SK-N-SH (cell line): ENCODE data around the gene RPL9. TPM values are rescaled to one million over a fixed set of nuclear protein-coding genes. Genes with fewer than 3 reads are reported as not detected.
A peak's percentile ranks its signal among the peaks of the same experiment; 100 is the strongest.

Experiments used
- CTCF ChIA-PET: fragments of 300-600, 350-600 bp; formaldehyde crosslinking; extraction: SDS; loops from one replicate; lab custom pipeline; 2021; lab: Yijun Ruan, JAX
- POLR2A ChIA-PET: fragments of 350-600 bp; sonication (Branson Sonifier 250); formaldehyde crosslinking; extraction: SDS; loops from one replicate; lab custom pipeline; 2020; ENCODE audit warnings: antibody characterized with exemption, inconsistent platforms; lab: Yijun Ruan, JAX
- DNase-seq: peaks from one replicate; pipeline ENCODE4 v3.0.0; 2012
- H2AFZ ChIP-seq: fragments of 200-600 bp; sonication (generic); 2 replicates; pipeline ENCODE4 v1.8.1; 2016; ENCODE audit warnings: antibody characterized with exemption, mild to moderate bottlenecking, low read depth
- H3F3A ChIP-seq: fragments of 200-600 bp; sonication (generic); replicated peaks from 2 replicates; pipeline ENCODE3; 2016; ENCODE audit warnings: antibody characterized with exemption, mild to moderate bottlenecking; ENCODE audit not compliant: insufficient read depth
- H3K27ac ChIP-seq, 2 experiments: fragments of 200-500 bp in 1 of 2; fragments of 200-600 bp in 1 of 2; sonication (Bioruptor generic) in 1 of 2; sonication (generic), shearing (Covaris generic) in 1 of 2; 2 replicates each; pipeline versions ENCODE4 v1.5.1 to v1.6.1; 2014 to 2016; ENCODE audit warnings: low read depth in 2 of 2, inconsistent platforms in 1 of 2, low read length in 1 of 2, mild to moderate bottlenecking in 1 of 2, mixed read lengths in 1 of 2
- H3K27me3 ChIP-seq: fragments of 200-600 bp; sonication (generic), shearing (Covaris generic); 2 replicates; pipeline ENCODE4 v1.6.1; 2016; ENCODE audit warnings: mixed run types; ENCODE audit not compliant: insufficient read depth
- H3K36me3 ChIP-seq, 2 experiments: fragments of 200-500 bp in 1 of 2; fragments of 200-600 bp in 1 of 2; sonication (Bioruptor generic) in 1 of 2; sonication (generic) in 1 of 2; replicated peaks in 1 of 2; 2 replicates each; pipeline versions ENCODE3 to v1.5.1; 2014 to 2016; ENCODE audit warnings: low read length in 1 of 2, mild to moderate bottlenecking in 1 of 2; ENCODE audit not compliant: insufficient read depth in 2 of 2, control insufficient read depth in 1 of 2
- H3K4me1 ChIP-seq, 2 experiments: fragments of 200-500 bp in 1 of 2; fragments of 200-600 bp in 1 of 2; sonication (Bioruptor generic) in 1 of 2; sonication (generic), shearing (Covaris generic) in 1 of 2; 2 replicates each; pipeline versions ENCODE4 v1.5.1 to v1.6.1; 2014 to 2016; ENCODE audit warnings: low read depth in 1 of 2, low read length in 1 of 2, mixed run types in 1 of 2; ENCODE audit not compliant: insufficient read depth in 2 of 2, control insufficient read depth in 1 of 2
- H3K4me2 ChIP-seq: fragments of 200-600 bp; sonication (generic), shearing (Covaris generic); 2 replicates; pipeline ENCODE4 v1.6.1; 2017; ENCODE audit warnings: mixed run types
- H3K4me3 ChIP-seq, 2 experiments: fragments of 200-500 bp in 1 of 2; fragments of 200-600 bp in 1 of 2; sonication (Bioruptor generic) in 1 of 2; sonication (generic), shearing (Covaris generic) in 1 of 2; 2 replicates each; pipeline versions ENCODE4 v1.5.1 to v1.8.1; 2014 to 2016; ENCODE audit warnings: low read depth in 2 of 2, inconsistent platforms in 1 of 2, low read length in 1 of 2, mild to moderate bottlenecking in 1 of 2, mixed read lengths in 1 of 2, moderate library complexity in 1 of 2
- H3K79me2 ChIP-seq: fragments of 200-600 bp; sonication (generic); 2 replicates; pipeline ENCODE4 v1.8.1; 2017; ENCODE audit warnings: mild to moderate bottlenecking; ENCODE audit not compliant: insufficient read depth
- H3K9ac ChIP-seq: fragments of 200-600 bp; sonication (generic); 2 replicates; pipeline ENCODE4 v1.6.1; 2017; ENCODE audit warnings: mixed run types
- H3K9me2 ChIP-seq: fragments of 200-600 bp; sonication (generic); 2 replicates; pipeline ENCODE4 v1.6.1; 2017; ENCODE audit warnings: mixed run types
- H3K9me3 ChIP-seq: fragments of 200-600 bp; sonication (generic); 2 replicates; pipeline ENCODE4 v1.6.1; 2017; ENCODE audit warnings: mixed run types, mild to moderate bottlenecking, moderate library complexity
- H4K20me1 ChIP-seq: fragments of 200-600 bp; sonication (generic); 2 replicates; pipeline ENCODE4 v1.6.1; 2017; ENCODE audit warnings: mild to moderate bottlenecking, mixed run types; ENCODE audit not compliant: insufficient read depth
- CHD2 ChIP-seq: fragments of 150-350 bp; IDR thresholded peaks from 2 replicates; pipeline ENCODE4 v1.6.1; 2018; ENCODE audit warnings: low read length; ENCODE audit not compliant: partially characterized antibody
- EP300 ChIP-seq, 2 experiments: IDR thresholded peaks; 2 replicates each; pipeline versions ENCODE4 v1.4.0 to v1.6.1; 2012; ENCODE audit warnings: borderline replicate concordance in 1 of 2, low read depth in 1 of 2, low read length in 1 of 2
- EZH2phosphoT487 ChIP-seq: fragments of 200-600 bp; sonication (generic); IDR thresholded peaks from 2 replicates; pipeline ENCODE4 v1.6.1; 2017; ENCODE audit warnings: low read depth, mixed run types, mild to moderate bottlenecking, antibody characterized with exemption, moderate library complexity, borderline replicate concordance
- FOSL2 ChIP-seq: IDR thresholded peaks from 2 replicates; pipeline ENCODE4 v1.4.0; 2012; ENCODE audit warnings: low read depth, mild to moderate bottlenecking, moderate library complexity, borderline replicate concordance
- FOXJ3 ChIP-seq: sonication (generic); formaldehyde crosslinking; IDR thresholded peaks from 2 replicates; pipeline ENCODE4 v1.5.1; 2020; ENCODE audit warnings: mild to moderate bottlenecking, missing genetic modification reagents
- FOXM1 ChIP-seq: IDR thresholded peaks from 2 replicates; pipeline ENCODE4 v1.4.0; 2012; ENCODE audit warnings: low read depth, mild to moderate bottlenecking
- GATA2 ChIP-seq: sonication (generic); formaldehyde crosslinking; IDR thresholded peaks from 2 replicates; pipeline ENCODE4 v1.5.0; 2020; ENCODE audit warnings: mild to moderate bottlenecking, missing genetic modification reagents
- IRF3 ChIP-seq: fragments of 150-350 bp; IDR thresholded peaks from 2 replicates; pipeline ENCODE4 v1.6.1; 2016; ENCODE audit warnings: mild to moderate bottlenecking, low read depth, low read length
- MAX ChIP-seq: IDR thresholded peaks from 2 replicates; pipeline ENCODE4 v1.4.0; 2012; ENCODE audit warnings: low read depth
- MEF2A ChIP-seq: IDR thresholded peaks from 2 replicates; pipeline ENCODE4 v1.4.0; 2012; ENCODE audit warnings: low read depth, borderline replicate concordance
- NFIC ChIP-seq: IDR thresholded peaks from 2 replicates; pipeline ENCODE4 v1.4.0; 2012; ENCODE audit warnings: borderline replicate concordance
- NRF1 ChIP-seq: IDR thresholded peaks from 2 replicates; pipeline ENCODE4 v1.6.1; 2012; ENCODE audit warnings: low read depth, mild to moderate bottlenecking, low read length
- PBX3 ChIP-seq: IDR thresholded peaks from 2 replicates; pipeline ENCODE4; 2012
- POLR2AphosphoS5 ChIP-seq: IDR thresholded peaks from 2 replicates; pipeline ENCODE4 v1.6.1; 2012; ENCODE audit warnings: low read depth, low read length
- RCOR1 ChIP-seq: fragments of 150-350 bp; IDR thresholded peaks from 2 replicates; pipeline ENCODE4 v1.6.1; 2017; ENCODE audit warnings: antibody characterized with exemption, low read length
- RFX5 ChIP-seq: IDR thresholded peaks from 2 replicates; pipeline ENCODE4 v1.6.1; 2012; ENCODE audit warnings: mild to moderate bottlenecking, improper control_type of control experiment, low read length
- RXRA ChIP-seq: IDR thresholded peaks from 2 replicates; pipeline ENCODE4 v1.4.0; 2012; ENCODE audit warnings: low read depth, mild to moderate bottlenecking, borderline replicate concordance
- SIN3A ChIP-seq: IDR thresholded peaks from 2 replicates; pipeline ENCODE4 v1.6.1; 2012; ENCODE audit warnings: low read depth, mild to moderate bottlenecking, low read length, moderate library complexity, borderline replicate concordance
- SMC3 ChIP-seq: IDR thresholded peaks from 2 replicates; pipeline ENCODE4 v1.6.1; 2012; ENCODE audit warnings: low read depth, low read length, improper control_type of control experiment
- TAF1 ChIP-seq: IDR thresholded peaks from 2 replicates; pipeline ENCODE4 v1.6.1; 2012; ENCODE audit warnings: low read depth, mild to moderate bottlenecking, low read length, moderate library complexity, borderline replicate concordance
- TCF12 ChIP-seq: IDR thresholded peaks from 2 replicates; pipeline ENCODE4 v1.4.0; 2012
- YY1 ChIP-seq: IDR thresholded peaks from 2 replicates; pipeline ENCODE4 v1.4.0; 2012; ENCODE audit warnings: low read depth, mild to moderate bottlenecking
- WGBS: methylation state at CpG from one replicate; pipeline ENCODE4 v1.1.6; 2017; ENCODE audit warnings: low lambda C conversion rate; 5-methylcytosine and 5-hydroxymethylcytosine counted together
- polyA plus RNA-seq, 3 experiments: library from polyadenylated mRNA; depleted of rRNA; stranded (reverse); fragments of >200 nt; gene quantifications; 2 replicates each; pipeline ENCODE4 v1.2.3, GENCODE V29; 2012
- TF ChIP-seq, protein P1 (sequence below): IDR thresholded peaks from 2 replicates; pipeline ENCODE4 v1.4.0; 2012; ENCODE audit warnings: low read depth, borderline replicate concordance
- TF ChIP-seq, protein P2 (sequence below): fragments of 150-350 bp; IDR thresholded peaks from 2 replicates; pipeline ENCODE4 v1.6.1; 2017; ENCODE audit warnings: antibody characterized with exemption, low read length, low read depth, borderline replicate concordance

The RPL9 gene
- polyA plus RNA-seq, 1 of the 3 experiments (the other 2 are of a cell fraction), result 1,564 TPM

- no peak for TF ChIP-seq FOXM1
- TF ChIP-seq EZH2phosphoT487, result no peak
- no peak for TF ChIP-seq POLR2AphosphoS5
- 0 out of 2 replicates have a peak, but pooled peaks have one; percentile 11 for TF ChIP-seq NRF1
- no peak for TF ChIP-seq MEF2A
- TF ChIP-seq CHD2, result peak; percentile 38
- TF ChIP-seq GATA2 (CRISPR knock-in tag), result no peak
- peak; percentile 44; the same call in 1 of the 2 replicates for TF ChIP-seq MAX
- TF ChIP-seq, protein P1, sequence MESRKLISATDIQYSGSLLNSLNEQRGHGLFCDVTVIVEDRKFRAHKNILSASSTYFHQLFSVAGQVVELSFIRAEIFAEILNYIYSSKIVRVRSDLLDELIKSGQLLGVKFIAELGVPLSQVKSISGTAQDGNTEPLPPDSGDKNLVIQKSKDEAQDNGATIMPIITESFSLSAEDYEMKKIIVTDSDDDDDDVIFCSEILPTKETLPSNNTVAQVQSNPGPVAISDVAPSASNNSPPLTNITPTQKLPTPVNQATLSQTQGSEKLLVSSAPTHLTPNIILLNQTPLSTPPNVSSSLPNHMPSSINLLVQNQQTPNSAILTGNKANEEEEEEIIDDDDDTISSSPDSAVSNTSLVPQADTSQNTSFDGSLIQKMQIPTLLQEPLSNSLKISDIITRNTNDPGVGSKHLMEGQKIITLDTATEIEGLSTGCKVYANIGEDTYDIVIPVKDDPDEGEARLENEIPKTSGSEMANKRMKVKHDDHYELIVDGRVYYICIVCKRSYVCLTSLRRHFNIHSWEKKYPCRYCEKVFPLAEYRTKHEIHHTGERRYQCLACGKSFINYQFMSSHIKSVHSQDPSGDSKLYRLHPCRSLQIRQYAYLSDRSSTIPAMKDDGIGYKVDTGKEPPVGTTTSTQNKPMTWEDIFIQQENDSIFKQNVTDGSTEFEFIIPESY, result no peak
Measured at GRCh38 chr4:39469429-39470077, 10.8 kb upstream of the RPL9 start (continued).

GRCh38 chr4:39467464-39467863, 8.7 kb upstream of the RPL9 start:
- Histone ChIP-seq H3K4me2 (no peak overlapping the region), H3K36me3 (peaks cover 16 to 38% of the 10 kb centered on the region in 2 experiments), H3K4me1 (peaks cover 5% of the 10 kb centered on the region in 2 experiments; a peak in 2 of 4 replicates), H3F3A (peaks cover 16% of the 10 kb centered on the region), H3K79me2 (no peaks in the 10 kb centered on the region), H3K27ac (no peak overlapping the region), H4K20me1 (no peaks in the 10 kb centered on the region), H3K4me3 (no peak overlapping the region), H3K9ac (no peak overlapping the region), H3K27me3 (no peaks in the 10 kb centered on the region), H3K9me3 (no peaks in the 10 kb centered on the region), H2AFZ (no peak overlapping the region)
- WGBS, result 82% methylated on average over 4 of the region's 4 CpGs
- CTCF ChIA-PET, result interaction anchor here (1.3 kb wide), 1 partner anchor 59 kb away, joined by 3 read pairs; no protein-coding TSS in a partner anchor
- DNase-seq, result no peak
- TF ChIP-seq RFX5 (no peak), NRF1 (no peak), EP300 (IDR thresholded peaks at IDR 0.05; ENCODE audit: borderline replicate concordance in 1 of 2, low read depth in 1 of 2, low read length in 1 of 2) (no peak), TAF1 (no peak), FOXJ3 (no peak), CHD2 (no peak), NFIC (no peak), YY1 (no peak), GATA2 (CRISPR knock-in tag) (no peak), RXRA (no peak), TCF12 (no peak), PBX3 (no peak), SIN3A (no peak), SMC3 (no peak), RCOR1 (no peak), FOSL2 (no peak), IRF3 (no peak), POLR2AphosphoS5 (no peak)
- TF ChIP-seq, protein P2, sequence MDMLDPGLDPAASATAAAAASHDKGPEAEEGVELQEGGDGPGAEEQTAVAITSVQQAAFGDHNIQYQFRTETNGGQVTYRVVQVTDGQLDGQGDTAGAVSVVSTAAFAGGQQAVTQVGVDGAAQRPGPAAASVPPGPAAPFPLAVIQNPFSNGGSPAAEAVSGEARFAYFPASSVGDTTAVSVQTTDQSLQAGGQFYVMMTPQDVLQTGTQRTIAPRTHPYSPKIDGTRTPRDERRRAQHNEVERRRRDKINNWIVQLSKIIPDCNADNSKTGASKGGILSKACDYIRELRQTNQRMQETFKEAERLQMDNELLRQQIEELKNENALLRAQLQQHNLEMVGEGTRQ, result no peak
- TF ChIP-seq, protein P1, result no peak
- TF ChIP-seq, all 33 proteins: peak for 0
- H3K9me2 ChIP-seq, result no peaks in the 10 kb centered on the region
- POLR2A ChIA-PET, result no interaction called here
